HG02884 (cell line): ENCODE results near the gene SF3A1.
A peak's percentile ranks its signal among the peaks of the same experiment; 100 is the strongest.
"Not testable (repeated sequence)": the region's sequence is repeated elsewhere in the genome, so short reads cannot be mapped to it uniquely, and the experiment has no call there.

Source experiments
- ATAC-seq: cut with Tn5 transposase; IDR thresholded peaks from one replicate; pipeline ENCODE4 v1.9.1; 2021; ENCODE audit warnings: mild to moderate bottlenecking, moderate library complexity; ENCODE audit not compliant: unreplicated experiment

Gene SF3A1

GRCh38 chr22:30348809-30349208 is 7.9 kb downstream of the SF3A1 start:
- ATAC-seq: no peak

- no peak for ATAC-seq
Observed at GRCh38 chr22:30348404-30348803, 8.3 kb downstream of the SF3A1 start.

- no peak for ATAC-seq
Observed at GRCh38 chr22:30347255-30347892, 9.3 kb downstream of the SF3A1 start.

GRCh38 chr22:30344447-30345200 is 12.1 kb downstream of the SF3A1 start:
- no peak for ATAC-seq

- ATAC-seq: no peak
Observed at GRCh38 chr22:30340911-30341685, 15.6 kb downstream of the SF3A1 start.

GRCh38 chr22:30338802-30339201 is 17.9 kb downstream of the SF3A1 start:
- no peak for ATAC-seq

- not testable (repeated sequence) for ATAC-seq
Observed at GRCh38 chr22:30338341-30338740, 18.4 kb downstream of the SF3A1 start.

- no peak for ATAC-seq
Observed at GRCh38 chr22:30337461-30337778, 19.3 kb downstream of the SF3A1 start.

- no peak for ATAC-seq
Observed at GRCh38 chr22:30336752-30337460, 19.8 kb downstream of the SF3A1 start.

GRCh38 chr22:30335236-30335635 is 21.5 kb downstream of the SF3A1 start:
- no peak for ATAC-seq

GRCh38 chr22:30334646-30335045 is 22.0 kb downstream of the SF3A1 start:
- ATAC-seq: no peak

GRCh38 chr22:30333707-30334087 is 23.0 kb downstream of the SF3A1 start:
- no peak for ATAC-seq

GRCh38 chr22:30332994-30333706 is 23.5 kb downstream of the SF3A1 start:
- no peak for ATAC-seq

- ATAC-seq: no peak
Observed at GRCh38 chr22:30332551-30332950, 24.1 kb downstream of the SF3A1 start.

GRCh38 chr22:30328466-30329049 is 28.1 kb downstream of the SF3A1 start:
- ATAC-seq: no peak

- no peak for ATAC-seq
Observed at GRCh38 chr22:30327864-30328345, 28.8 kb downstream of the SF3A1 start.

GRCh38 chr22:30326706-30327362 is 29.9 kb downstream of the SF3A1 start, which contains the start of gene TBC1D10A:
Gene TBC1D10A, minus strand, starts transcription at chr22:30326941. Its CDS starts 60 bp downstream, at chr22:30326881.
- peak; percentile 86 for ATAC-seq

GRCh38 chr22:30326255-30326705 is 30.4 kb downstream of the SF3A1 start:
- peak; percentile 23 for ATAC-seq

- no peak for ATAC-seq
Observed at GRCh38 chr22:30325724-30326254, 30.9 kb downstream of the SF3A1 start.
